Nasal cavity respiratory epithelium epithelial cell of viscerocranial mucosa (primary cell): Measurements from ENCODE around the gene AGMO. TPM values are rescaled to one million over a fixed set of nuclear protein-coding genes. Genes with fewer than 3 reads are reported as not detected.

Source experiments
- total RNA-seq: library from RNA; depleted of rRNA; stranded (reverse); fragments of >200 nt; gene quantifications from 2 replicates; pipeline ENCODE4 v1.2.3, GENCODE V29; 2014

The AGMO gene
- total RNA-seq = 0.50 TPM in 1 of 2 replicates, not detected in the other

GRCh38 chr7:15561835-15562234 is at the start of gene AGMO:
Gene AGMO, minus strand, starts transcription at chr7:15562015.

Other genes with a start within 250 kb of the AGMO start
- not detected in 2 replicates for gene MEOX2, start 124.7 kb upstream of the AGMO start, total RNA-seq